ENCODE data around the gene NOS1.

Gene NOS1

GRCh38 chr12:117180758-117181467, 180.5 kb downstream of the NOS1 start:
- no peak for DNase-seq (ENCODE audit: low read depth in 2 of 2, low spot score in 1 of 2)

GRCh38 chr12:117178745-117179144, 182.7 kb downstream of the NOS1 start:
- DNase-seq (ENCODE audit: low read depth in 2 of 2, low spot score in 1 of 2), result no peak

- no peak for DNase-seq (ENCODE audit: low read depth in 2 of 2, low spot score in 1 of 2)
These were observed 183.1 kb downstream of the NOS1 start for GRCh38 chr12:117178301-117178700.

GRCh38 chr12:117172168-117172567, 189.3 kb downstream of the NOS1 start:
- DNase-seq (ENCODE audit: low read depth in 2 of 2, low spot score in 1 of 2), result no peak

GRCh38 chr12:117171499-117172162, 189.8 kb downstream of the NOS1 start:
- DNase-seq (ENCODE audit: low read depth in 2 of 2, low spot score in 1 of 2), result no peak

- DNase-seq (ENCODE audit: low read depth in 2 of 2, low spot score in 1 of 2), result no peak
These were observed 191.9 kb downstream of the NOS1 start for GRCh38 chr12:117169548-117169947.

- no peak for DNase-seq (ENCODE audit: low read depth in 2 of 2, low spot score in 1 of 2)
These were observed 192.4 kb downstream of the NOS1 start for GRCh38 chr12:117168976-117169375.

- DNase-seq (ENCODE audit: low read depth in 2 of 2, low spot score in 1 of 2), result no peak
These were observed 193.7 kb downstream of the NOS1 start for GRCh38 chr12:117167769-117168168.

- DNase-seq (ENCODE audit: low read depth in 2 of 2, low spot score in 1 of 2), result no peak
These were observed 195.3 kb downstream of the NOS1 start for GRCh38 chr12:117166107-117166506.

- no peak for DNase-seq (ENCODE audit: low read depth in 2 of 2, low spot score in 1 of 2)
These were observed 196.1 kb downstream of the NOS1 start for GRCh38 chr12:117165342-117165741.

GRCh38 chr12:117162633-117163032, 198.8 kb downstream of the NOS1 start:
- DNase-seq (ENCODE audit: low read depth in 2 of 2, low spot score in 1 of 2), result no peak

- DNase-seq (ENCODE audit: low read depth in 2 of 2, low spot score in 1 of 2), result no peak
These were observed 199.3 kb downstream of the NOS1 start for GRCh38 chr12:117162167-117162539.

GRCh38 chr12:117161460-117162166, 199.8 kb downstream of the NOS1 start:
- no peak for DNase-seq (ENCODE audit: low read depth in 2 of 2, low spot score in 1 of 2)

- no peak for DNase-seq (ENCODE audit: low read depth in 2 of 2, low spot score in 1 of 2)
These were observed 201.8 kb downstream of the NOS1 start for GRCh38 chr12:117159674-117160073.

GRCh38 chr12:117158911-117159553, 202.4 kb downstream of the NOS1 start:
- DNase-seq (ENCODE audit: low read depth in 2 of 2, low spot score in 1 of 2), result no peak
